ENCODE results near the gene CIDEA.
"Not testable (repeated sequence)": the region's sequence is repeated elsewhere in the genome, so short reads cannot be mapped to it uniquely, and the experiment has no call there.

CIDEA gene

GRCh38 chr18:12242658-12243260 is 11.4 kb upstream of the CIDEA start:
- DNase-seq = no peak

DNA sequence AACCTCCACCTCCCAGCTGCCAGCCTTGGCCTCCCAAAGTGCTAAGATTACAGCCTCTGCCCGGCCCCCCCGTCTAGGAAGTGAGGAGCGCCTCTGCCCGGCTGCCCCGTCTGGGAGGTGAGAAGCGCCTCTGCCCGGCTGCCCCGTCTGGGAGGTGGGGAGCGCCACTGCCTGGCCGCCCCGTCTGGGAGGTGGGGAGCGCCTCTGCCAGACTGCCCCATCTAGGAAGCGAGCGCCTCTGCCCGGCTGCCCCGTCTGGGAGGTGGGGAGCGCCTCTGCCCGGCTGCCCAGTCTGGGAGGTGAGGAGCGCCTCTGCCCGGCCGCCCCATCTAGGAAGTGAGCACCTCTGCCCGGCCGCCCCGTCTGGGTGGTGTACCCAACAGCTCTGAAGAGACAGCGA is 10.9 kb upstream of the CIDEA start:
- DNase-seq = not testable (repeated sequence)

- no peak for DNase-seq
Measured at GRCh38 chr18:12245793-12246135, 8.4 kb upstream of the CIDEA start.

GRCh38 chr18:12246849-12247808 is 7.0 kb upstream of the CIDEA start:
- no peak for DNase-seq

GRCh38 chr18:12247946-12248345 is 6.2 kb upstream of the CIDEA start:
- DNase-seq = no peak

GRCh38 chr18:12248926-12249720 is 5.0 kb upstream of the CIDEA start:
- no peak for DNase-seq

DNA sequence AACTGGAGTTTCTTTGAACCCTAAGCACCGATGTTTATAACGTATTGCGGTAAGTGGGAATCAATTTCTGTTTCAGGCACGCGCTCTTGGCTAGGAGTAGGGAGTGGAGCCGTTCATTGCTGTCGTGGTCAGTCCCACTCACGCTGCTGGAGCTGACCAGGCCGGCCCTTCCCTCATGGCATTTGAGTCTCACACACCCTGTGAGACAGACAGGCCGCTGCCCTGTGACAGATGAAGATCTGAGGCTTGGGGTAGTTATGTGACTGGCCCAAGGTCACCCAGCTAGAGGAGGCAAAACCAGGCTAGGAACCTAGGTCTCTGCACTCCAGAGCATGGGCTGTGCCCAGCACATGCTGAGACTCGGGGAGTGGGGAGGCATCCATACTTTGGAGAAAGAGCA is 2.9 kb upstream of the CIDEA start:
- no peak for DNase-seq

GRCh38 chr18:12252061-12252460 is 2.1 kb upstream of the CIDEA start:
- DNase-seq = no peak

- no peak for DNase-seq
Measured at GRCh38 chr18:12253027-12253426, 1.1 kb upstream of the CIDEA start.

DNA sequence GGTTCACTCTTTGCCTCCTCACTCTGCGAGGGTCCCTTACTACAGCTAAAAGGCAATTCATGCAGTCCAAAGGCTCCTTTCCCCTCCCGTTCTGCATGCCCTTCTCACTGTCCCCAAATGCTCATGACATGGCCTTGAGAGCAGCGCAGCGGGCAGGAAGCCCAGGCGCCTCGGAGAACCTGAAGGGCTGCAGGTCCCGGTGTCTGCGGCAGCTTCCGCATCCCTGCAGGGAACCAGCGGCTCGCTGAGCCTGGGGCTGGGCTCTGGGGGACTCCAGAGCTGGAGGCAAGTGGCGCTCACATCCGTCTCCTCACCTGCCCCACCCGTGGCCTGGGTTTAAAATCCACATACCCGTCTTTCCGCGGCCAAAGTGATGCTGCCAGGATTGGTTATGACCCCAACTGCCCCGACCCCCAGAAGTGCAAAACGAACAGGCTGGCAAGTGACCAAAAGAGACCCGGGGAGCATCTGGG is 462 bp upstream of the CIDEA start:
- no peak for DNase-seq

- DNase-seq = no peak
Measured at GRCh38 chr18:12254820-12255511, 805 bp downstream of the CIDEA start.

- DNase-seq = no peak
Measured at GRCh38 chr18:12255626-12256026, 1.5 kb downstream of the CIDEA start.

DNA sequence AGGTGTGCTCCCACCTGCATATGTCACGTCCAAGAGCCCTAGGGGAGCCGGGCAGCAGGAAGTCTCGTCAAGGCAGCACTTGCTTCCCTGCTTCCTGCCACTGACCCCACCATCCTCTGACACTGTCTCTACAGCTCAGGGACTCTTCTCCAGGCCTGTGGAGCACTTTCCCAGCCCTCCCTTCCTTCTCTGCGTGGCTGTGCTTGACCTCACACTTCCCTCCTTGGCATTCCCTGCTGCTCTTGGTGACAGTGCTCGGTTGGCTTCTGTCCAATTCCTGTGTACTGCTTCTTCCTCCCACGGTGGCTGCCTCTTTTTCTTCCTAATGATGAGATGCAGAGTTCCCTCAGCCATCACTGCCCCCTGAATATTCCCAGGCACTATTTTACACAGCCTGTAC is 2.8 kb downstream of the CIDEA start:
- no peak for DNase-seq

DNA sequence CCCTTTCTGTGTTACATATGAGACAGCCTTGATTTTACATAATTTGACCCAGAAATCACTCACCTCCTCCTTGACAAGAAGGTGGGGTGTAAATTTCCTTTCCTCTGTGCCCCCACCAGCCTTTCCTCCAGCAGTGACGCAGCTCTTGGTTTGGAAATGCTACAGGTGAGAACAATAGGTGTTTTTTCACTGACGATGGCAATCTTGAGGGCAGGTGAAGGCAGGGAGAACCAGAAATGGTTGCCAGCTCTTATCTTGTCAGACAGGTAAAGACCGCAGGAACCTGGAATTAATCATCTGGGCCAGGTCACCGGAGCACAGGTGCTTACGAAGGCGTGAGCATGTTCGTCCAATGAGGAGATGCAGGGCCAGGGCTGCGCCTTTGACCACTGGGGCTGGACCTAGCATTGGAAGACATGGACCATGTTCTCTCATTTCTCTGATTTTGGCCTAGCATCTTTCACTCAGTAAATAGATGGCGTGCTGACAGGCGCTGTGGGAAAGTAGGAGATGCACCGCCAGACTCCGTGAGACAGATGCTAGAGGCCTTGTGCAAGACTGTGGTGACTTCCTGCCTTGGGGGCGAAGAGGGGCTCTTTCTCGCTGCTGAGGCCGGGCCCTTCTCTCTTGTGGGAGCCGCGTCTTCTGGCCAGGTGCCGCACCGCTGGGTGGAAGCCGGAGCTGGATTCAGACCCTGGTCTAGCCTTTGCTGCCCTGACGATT is 4.0 kb downstream of the CIDEA start:
- no peak for DNase-seq

DNA sequence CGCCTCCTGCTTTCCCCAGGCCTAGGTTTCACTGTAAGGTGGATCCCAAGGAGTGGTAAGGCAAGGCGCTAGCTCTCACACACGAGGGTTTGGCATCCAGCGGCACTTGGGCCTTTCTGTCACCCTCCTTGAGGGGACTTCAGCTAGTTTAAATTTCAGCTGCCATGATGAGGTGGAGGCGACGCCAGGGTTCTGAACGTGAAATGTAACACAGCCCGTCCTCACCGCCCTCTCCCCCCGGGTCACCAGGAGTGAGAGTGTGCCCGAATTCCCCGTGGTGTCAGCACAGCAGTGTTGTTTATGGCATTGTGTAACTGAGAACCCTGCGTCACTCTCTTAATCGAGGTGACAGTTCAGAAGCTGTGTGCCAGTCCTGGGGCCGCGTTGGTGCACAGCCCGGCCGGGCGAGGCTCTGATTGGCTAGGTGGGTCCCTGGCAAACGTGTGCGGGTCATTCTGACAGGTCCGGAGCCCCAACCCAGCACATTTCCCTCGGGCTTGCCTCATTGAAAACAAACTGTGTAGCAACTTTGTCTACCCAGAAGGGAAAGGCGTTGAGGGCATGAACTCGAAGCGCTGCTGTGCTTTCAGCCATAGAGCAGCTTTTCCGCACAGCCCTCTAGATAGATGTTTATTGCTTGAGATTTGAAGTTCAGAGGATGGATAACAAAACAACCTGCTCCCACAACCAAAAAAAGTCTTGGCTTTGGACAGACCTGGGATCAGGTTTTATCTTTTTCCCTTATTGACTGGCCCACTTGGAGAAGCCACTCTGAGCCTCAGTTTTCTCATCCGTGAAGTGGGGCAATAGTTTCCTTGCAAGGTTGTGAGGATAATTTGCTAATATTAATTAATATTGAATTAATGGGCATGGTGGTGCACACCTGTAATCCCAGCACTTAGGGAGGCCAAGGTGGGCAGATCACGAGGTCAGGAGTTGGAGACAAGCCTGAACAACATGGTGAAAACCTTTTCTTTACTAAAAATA is 4.9 kb downstream of the CIDEA start:
- DNase-seq = no peak

DNA sequence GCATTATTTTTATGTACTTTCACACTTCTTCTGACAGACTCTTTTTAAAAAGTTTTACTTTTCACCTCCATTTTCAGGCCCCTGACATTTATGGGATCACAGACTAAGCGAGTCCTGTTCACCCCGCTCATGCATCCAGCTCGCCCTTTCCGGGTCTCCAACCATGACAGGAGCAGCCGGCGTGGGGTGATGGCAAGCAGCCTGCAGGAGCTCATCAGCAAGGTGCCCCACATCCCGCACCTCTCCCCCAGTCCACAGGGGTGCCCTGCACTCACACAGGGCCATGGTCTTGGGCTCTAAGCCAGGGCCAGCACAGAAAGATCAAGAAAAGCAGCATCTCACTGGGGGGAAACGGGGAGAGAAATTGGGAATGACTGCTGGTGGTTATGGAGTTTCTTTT is 8.6 kb downstream of the CIDEA start:
- no peak for DNase-seq

DNA sequence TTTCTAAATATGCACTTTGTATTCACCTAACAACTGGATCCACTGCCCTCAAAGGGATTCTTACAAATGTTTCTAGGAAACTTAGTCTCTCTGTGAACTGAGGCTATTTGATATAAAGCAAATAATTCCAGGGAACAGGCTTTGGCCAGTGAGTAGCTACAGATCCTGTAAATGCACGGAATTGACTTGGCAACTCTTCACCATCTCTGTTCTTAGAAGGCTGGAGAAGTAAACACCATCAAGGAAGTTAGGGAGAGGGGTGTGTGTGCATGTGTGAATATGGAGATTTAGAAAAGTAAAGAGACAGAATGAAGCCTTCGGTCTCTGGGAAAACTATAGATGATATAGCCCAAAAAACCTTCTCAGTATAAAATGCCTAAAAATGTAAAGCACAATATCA is 10.7 kb downstream of the CIDEA start:
- DNase-seq = no peak

DNA sequence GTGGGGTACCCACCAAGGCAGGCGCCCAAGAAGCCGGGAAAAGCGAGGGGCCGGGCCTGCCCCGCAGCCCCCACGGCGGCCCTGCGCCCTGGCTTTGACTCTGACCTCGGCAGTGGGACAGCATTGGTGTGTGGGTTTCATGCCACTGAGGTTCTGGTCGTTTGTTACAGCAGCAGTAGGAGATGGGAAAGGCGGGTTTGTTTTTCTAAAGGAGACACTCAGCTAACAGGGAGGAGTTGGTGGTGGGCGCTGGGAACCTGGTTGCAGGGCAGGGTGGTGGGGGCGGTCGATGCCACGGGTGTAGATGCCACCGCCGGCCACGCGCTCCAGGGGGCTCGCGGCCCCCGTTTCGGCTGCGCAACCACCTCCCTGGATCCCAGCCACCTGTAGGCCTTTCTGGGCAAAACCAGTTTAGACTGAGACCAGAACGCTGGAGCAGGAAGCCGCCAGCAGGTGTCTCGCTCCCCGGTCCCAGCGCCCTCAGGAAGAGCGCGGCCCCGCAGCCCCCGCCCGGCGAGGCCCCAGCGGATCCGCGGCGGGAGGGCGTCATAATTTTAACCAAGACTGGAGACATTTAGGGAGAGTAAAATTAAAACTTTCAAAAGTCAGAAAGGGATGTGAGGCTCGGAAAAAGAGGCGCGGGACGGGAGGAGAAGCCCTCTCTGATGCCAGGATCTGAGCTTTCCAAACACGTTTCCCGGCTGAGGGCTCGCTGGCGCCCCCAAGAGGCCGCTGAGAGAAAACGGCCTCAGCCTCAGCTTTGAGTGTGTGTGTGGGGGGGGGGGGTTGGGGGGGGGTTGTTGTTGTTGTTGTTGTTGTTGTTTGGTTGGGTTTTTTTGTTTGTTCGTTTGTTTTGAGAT is 17.4 kb downstream of the CIDEA start:
- DNase-seq = peak; percentile 7

DNA sequence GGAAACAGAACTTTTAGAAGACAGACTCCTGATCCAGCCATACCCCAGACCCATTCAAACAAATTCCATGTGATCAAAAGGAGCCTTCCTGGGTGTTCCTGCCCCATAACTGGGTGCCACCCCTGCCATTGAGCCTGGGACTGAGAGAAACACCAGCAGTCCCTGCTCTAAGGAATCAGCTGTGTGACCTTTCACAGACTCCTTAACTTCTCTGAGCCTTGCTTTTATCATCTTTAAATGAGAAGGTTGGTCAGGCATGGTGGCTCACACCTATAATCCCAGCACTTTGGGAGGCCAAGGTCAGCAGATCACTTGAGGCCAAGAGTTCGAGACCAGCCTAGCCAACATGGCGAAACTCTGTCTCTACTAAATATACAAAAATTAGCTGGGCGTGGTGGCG is 20.6 kb downstream of the CIDEA start:
- DNase-seq = no peak

Data from NCI-H2081 treated with DMSO at 0.1 percent for 48 hours (cell line).